Mononuclear cell (primary cell): ENCODE measurements around the gene CALHM5. TPM values are rescaled to one million over a fixed set of nuclear protein-coding genes. Genes with fewer than 3 reads are reported as not detected.

Experiments
- H3K27me3 ChIP-seq: 2 replicates; pipeline ENCODE4 v1.6.0; 2011; ENCODE audit warnings: low read length, control low read depth; ENCODE audit not compliant: insufficient read depth
- H3K4me1 ChIP-seq: 2 replicates; pipeline ENCODE4 v1.5.1; 2011; ENCODE audit warnings: mild to moderate bottlenecking, low read length, control low read depth; ENCODE audit not compliant: insufficient read depth
- H3K4me3 ChIP-seq: 2 replicates; pipeline ENCODE4 v1.5.1; 2011; ENCODE audit warnings: mild to moderate bottlenecking, low read length, moderate library complexity
- H3K9me3 ChIP-seq: 2 replicates; pipeline ENCODE4 v1.5.1; 2011; ENCODE audit warnings: low read depth, mild to moderate bottlenecking, control low read depth, low read length
- total RNA-seq: library from RNA; depleted of rRNA; stranded (reverse); fragments of >200 nt; gene quantifications from one replicate; pipeline ENCODE4 v1.2.3, GENCODE V29; 2012

CALHM5 gene
- total RNA-seq, 1 donor, result 0.42 TPM

DNA sequence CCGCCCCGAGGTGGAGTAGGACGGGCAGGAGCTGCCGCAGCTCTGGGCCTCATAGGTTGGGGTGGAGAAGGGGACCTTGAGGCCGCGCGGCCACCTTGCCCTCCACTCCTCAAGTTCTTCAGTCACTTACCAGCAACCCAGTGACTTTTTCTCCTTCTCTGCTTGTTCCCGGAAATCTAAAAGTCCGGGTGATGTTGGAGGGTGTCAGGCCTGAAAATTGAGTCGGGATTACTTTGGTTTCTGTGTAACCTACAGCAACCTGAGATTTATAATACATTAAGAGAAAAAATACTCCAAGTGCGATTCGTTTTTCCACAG, 60.2 kb downstream of the CALHM5 start:
- peak overlapping the region; percentile 93 for H3K4me3 ChIP-seq
- H3K4me1 ChIP-seq, result peaks cover 39% of the 10 kb centered on the region
- no peaks in the 10 kb centered on the region for H3K9me3 ChIP-seq
- no peaks in the 10 kb centered on the region for H3K27me3 ChIP-seq

DNA sequence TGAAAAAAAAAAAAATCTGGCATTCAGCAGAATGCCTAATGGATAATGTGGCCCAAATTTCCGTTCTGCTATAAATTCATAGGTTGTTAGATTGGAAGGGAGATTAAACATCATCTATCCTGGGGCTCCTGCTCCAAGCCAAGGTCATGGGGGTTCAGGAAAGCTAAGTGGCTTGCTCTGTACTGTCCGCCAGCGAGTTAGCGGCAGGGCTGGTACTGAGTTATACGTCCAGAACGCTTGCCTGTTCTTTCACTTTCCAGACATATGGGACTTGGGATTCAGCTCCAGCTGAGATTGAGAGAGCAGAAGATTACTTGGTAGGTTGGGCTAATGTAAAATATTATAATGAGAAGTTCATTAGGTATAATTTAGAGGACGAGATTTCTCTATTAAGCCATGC, 60.7 kb downstream of the CALHM5 start:
- no peaks in the 10 kb centered on the region for H3K9me3 ChIP-seq
- no peaks in the 10 kb centered on the region for H3K27me3 ChIP-seq
- H3K4me1 ChIP-seq, result peaks cover 39% of the 10 kb centered on the region
- peak overlapping the region; percentile 93 for H3K4me3 ChIP-seq

Other genes with a start within 250 kb of the CALHM5 start
- gene TSPYL1, start 231.7 kb upstream of the CALHM5 start, total RNA-seq, result 179 TPM
- gene DSE, start 140.7 kb upstream of the CALHM5 start, total RNA-seq, result 98.8 TPM
- gene CALHM6, start 50.3 kb upstream of the CALHM5 start, total RNA-seq, result 19.7 TPM
- 2.1 TPM for gene TRAPPC3L, start 34.0 kb downstream of the CALHM5 start, total RNA-seq
- 0.21 TPM for gene CALHM4, start 42.1 kb downstream of the CALHM5 start, total RNA-seq
- gene RWDD1, start 59.9 kb downstream of the CALHM5 start, total RNA-seq, result 61.0 TPM
- 1.3 TPM for gene RSPH4A, start 104.8 kb downstream of the CALHM5 start, total RNA-seq
- 21.1 TPM for gene ZUP1, start 157.1 kb downstream of the CALHM5 start, total RNA-seq
- 53.0 TPM for gene KPNA5, start 169.6 kb downstream of the CALHM5 start, total RNA-seq